GM23338 (cell line): ENCODE data around the gene CUL7.

Experiments
- EZH2 ChIP-seq: fragments of 200-600 bp; sonication (generic); IDR thresholded peaks from one replicate; pipeline ENCODE4 v1.8.0; 2017; ENCODE audit warnings: antibody characterized with exemption, mild to moderate bottlenecking, low read depth; ENCODE audit not compliant: unreplicated experiment
- EZH2phosphoT487 ChIP-seq: fragments of 200-600 bp; sonication (generic); IDR thresholded peaks from one replicate; pipeline ENCODE4 v1.8.1; 2018; ENCODE audit warnings: antibody characterized with exemption; ENCODE audit not compliant: unreplicated experiment
- NANOG ChIP-seq: IDR thresholded peaks from 2 replicates; pipeline ENCODE4 v1.6.1; 2016; ENCODE audit warnings: antibody characterized with exemption, borderline replicate concordance
- POLR2AphosphoS5 ChIP-seq: IDR thresholded peaks from 2 replicates; pipeline ENCODE4 v1.6.1; 2016; ENCODE audit warnings: antibody characterized with exemption, low read depth
- TF ChIP-seq, protein P1 (sequence below): IDR thresholded peaks from 2 replicates; pipeline ENCODE4 v1.6.1; 2016; ENCODE audit warnings: antibody characterized with exemption
- TF ChIP-seq, protein P2 (sequence below), 2 experiments: fragments of 200-600 bp in 1 of 2; sonication (generic) in 1 of 2; conservative IDR thresholded peaks; 2 replicates each; pipeline versions ENCODE4 v1.5.1 to v1.6.1; 2016 to 2017; ENCODE audit warnings: antibody characterized with exemption in 2 of 2, low read depth in 2 of 2, mild to moderate bottlenecking in 2 of 2, moderate library complexity in 1 of 2
- TF ChIP-seq, protein P3 (sequence below): IDR thresholded peaks from one replicate; pipeline ENCODE4 v1.6.1; 2018; ENCODE audit warnings: antibody characterized with exemption; ENCODE audit not compliant: unreplicated experiment

DNA sequence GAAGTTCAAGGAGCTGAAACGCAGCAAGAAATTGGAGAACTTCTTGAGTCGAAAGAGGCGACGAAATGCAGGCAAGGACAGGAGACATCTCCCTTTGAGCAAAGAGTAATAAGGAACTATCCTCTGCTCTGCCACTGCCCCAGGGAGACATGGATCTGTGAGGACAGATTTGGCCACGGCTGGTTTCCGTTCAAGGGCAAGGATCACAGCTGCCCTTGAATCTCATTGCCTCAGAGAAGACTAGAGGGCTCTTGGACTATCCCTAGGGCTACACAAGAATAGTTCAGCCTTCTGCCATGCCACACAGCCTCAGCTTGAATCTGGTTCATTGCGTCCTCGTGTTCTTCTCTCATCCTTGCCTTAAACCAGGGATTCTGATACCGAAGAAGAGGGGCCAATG, 24.5 kb downstream of the CUL7 start:
- TF ChIP-seq, protein P1, sequence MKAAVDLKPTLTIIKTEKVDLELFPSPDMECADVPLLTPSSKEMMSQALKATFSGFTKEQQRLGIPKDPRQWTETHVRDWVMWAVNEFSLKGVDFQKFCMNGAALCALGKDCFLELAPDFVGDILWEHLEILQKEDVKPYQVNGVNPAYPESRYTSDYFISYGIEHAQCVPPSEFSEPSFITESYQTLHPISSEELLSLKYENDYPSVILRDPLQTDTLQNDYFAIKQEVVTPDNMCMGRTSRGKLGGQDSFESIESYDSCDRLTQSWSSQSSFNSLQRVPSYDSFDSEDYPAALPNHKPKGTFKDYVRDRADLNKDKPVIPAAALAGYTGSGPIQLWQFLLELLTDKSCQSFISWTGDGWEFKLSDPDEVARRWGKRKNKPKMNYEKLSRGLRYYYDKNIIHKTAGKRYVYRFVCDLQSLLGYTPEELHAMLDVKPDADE, result no peak
- TF ChIP-seq EZH2, result no peak
- TF ChIP-seq, protein P2, sequence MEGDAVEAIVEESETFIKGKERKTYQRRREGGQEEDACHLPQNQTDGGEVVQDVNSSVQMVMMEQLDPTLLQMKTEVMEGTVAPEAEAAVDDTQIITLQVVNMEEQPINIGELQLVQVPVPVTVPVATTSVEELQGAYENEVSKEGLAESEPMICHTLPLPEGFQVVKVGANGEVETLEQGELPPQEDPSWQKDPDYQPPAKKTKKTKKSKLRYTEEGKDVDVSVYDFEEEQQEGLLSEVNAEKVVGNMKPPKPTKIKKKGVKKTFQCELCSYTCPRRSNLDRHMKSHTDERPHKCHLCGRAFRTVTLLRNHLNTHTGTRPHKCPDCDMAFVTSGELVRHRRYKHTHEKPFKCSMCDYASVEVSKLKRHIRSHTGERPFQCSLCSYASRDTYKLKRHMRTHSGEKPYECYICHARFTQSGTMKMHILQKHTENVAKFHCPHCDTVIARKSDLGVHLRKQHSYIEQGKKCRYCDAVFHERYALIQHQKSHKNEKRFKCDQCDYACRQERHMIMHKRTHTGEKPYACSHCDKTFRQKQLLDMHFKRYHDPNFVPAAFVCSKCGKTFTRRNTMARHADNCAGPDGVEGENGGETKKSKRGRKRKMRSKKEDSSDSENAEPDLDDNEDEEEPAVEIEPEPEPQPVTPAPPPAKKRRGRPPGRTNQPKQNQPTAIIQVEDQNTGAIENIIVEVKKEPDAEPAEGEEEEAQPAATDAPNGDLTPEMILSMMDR (conservative IDR thresholded peaks at IDR 0.05; ENCODE audit: low read depth in 2 of 2), result no peak
- TF ChIP-seq, protein P3, sequence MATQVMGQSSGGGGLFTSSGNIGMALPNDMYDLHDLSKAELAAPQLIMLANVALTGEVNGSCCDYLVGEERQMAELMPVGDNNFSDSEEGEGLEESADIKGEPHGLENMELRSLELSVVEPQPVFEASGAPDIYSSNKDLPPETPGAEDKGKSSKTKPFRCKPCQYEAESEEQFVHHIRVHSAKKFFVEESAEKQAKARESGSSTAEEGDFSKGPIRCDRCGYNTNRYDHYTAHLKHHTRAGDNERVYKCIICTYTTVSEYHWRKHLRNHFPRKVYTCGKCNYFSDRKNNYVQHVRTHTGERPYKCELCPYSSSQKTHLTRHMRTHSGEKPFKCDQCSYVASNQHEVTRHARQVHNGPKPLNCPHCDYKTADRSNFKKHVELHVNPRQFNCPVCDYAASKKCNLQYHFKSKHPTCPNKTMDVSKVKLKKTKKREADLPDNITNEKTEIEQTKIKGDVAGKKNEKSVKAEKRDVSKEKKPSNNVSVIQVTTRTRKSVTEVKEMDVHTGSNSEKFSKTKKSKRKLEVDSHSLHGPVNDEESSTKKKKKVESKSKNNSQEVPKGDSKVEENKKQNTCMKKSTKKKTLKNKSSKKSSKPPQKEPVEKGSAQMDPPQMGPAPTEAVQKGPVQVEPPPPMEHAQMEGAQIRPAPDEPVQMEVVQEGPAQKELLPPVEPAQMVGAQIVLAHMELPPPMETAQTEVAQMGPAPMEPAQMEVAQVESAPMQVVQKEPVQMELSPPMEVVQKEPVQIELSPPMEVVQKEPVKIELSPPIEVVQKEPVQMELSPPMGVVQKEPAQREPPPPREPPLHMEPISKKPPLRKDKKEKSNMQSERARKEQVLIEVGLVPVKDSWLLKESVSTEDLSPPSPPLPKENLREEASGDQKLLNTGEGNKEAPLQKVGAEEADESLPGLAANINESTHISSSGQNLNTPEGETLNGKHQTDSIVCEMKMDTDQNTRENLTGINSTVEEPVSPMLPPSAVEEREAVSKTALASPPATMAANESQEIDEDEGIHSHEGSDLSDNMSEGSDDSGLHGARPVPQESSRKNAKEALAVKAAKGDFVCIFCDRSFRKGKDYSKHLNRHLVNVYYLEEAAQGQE, result no peak
- TF ChIP-seq POLR2AphosphoS5, result no peak
- TF ChIP-seq EZH2phosphoT487, result no peak
- TF ChIP-seq NANOG, result no peak
